Psoas muscle (tissue), 8 donors: Measurements from ENCODE around the gene ZNF226. TPM values are rescaled to one million over a fixed set of nuclear protein-coding genes. Genes with fewer than 3 reads are reported as not detected.
"Not testable (repeated sequence)": the region's sequence is repeated elsewhere in the genome, so short reads cannot be mapped to it uniquely, and the experiment has no call there.

ENCODE experiments used
- ATAC-seq, 4 donors: fragments of 200-7000 bp; cut with Tn5 transposase; one replicate each; pipeline ENCODE4 v1.9.1; 2020; ENCODE audit warnings: moderate library complexity in 3 of 4, mild to moderate bottlenecking in 2 of 4
- DNase-seq, 2 donors: peaks; one replicate each; pipeline ENCODE4 v3.0.0-alpha.2; 2020
- H3K27ac ChIP-seq: fragments of 200-600 bp; one replicate; pipeline ENCODE4 v1.8.0; 2022
- H3K27me3 ChIP-seq, 3 donors: fragments of 200-600 bp in 1 of 3; one replicate each; pipeline versions ENCODE4 v1.6.1 to v1.8.0; 2013 to 2022; ENCODE audit warnings: low read length in 2 of 3, mild to moderate bottlenecking in 2 of 3, moderate library complexity in 1 of 3; ENCODE audit not compliant: insufficient read depth in 3 of 3
- H3K36me3 ChIP-seq, 2 donors: fragments of 200-600 bp in 1 of 2; one replicate each; pipeline versions ENCODE4 v1.6.1 to v1.8.0; 2013 to 2022; ENCODE audit warnings: low read depth in 1 of 2, mild to moderate bottlenecking in 1 of 2, moderate library complexity in 1 of 2; ENCODE audit not compliant: insufficient read depth in 1 of 2
- H3K4me1 ChIP-seq: fragments of 200-600 bp; one replicate; pipeline ENCODE4 v1.8.0; 2022
- H3K4me3 ChIP-seq: fragments of 200-600 bp; one replicate; pipeline ENCODE4 v1.8.0; 2022; ENCODE audit warnings: mild to moderate bottlenecking
- H3K9me3 ChIP-seq: fragments of 200-600 bp; one replicate; pipeline ENCODE4 v1.8.0; 2022
- WGBS, 3 donors: extraction: QIAGEN DNeasy Blood & Tissue Kit; methylation state at CpG; one replicate each; pipeline versions ENCODE4 v1.1.6 to v1.1.7; 2013; 5-methylcytosine and 5-hydroxymethylcytosine counted together
- intact Hi-C, 2 donors: fragments of 100-400 bp; cut with DNase I; formaldehyde crosslinking; loops; one replicate each; pipeline versions ENCODE4 v1.11.0 to v1.14.2; 2022
- long read RNA-seq, 2 donors: library from polyadenylated mRNA; unstranded; transcript quantifications; one replicate each; pipeline ENCODE4 v2.0.0, GENCODE V29; 2021
- polyA plus RNA-seq, 3 donors: library from polyadenylated mRNA; stranded (reverse); fragments of 200-250 nt; gene quantifications; one replicate each; pipeline ENCODE4 v1.2.3, GENCODE V29; 2013
- total RNA-seq, 4 donors: library from RNA; stranded (reverse); fragmentation: NEBNext Ultra II Directional in 2 of 4; extraction: Animal tissue kit (Norgen Biotek cat#: 25700) in 2 of 4; gene quantifications; one replicate each; pipeline versions ENCODE4 v1.2.1 to v1.2.4, GENCODE V29; 2021 to 2023
- TF ChIP-seq, protein P1 (sequence below): fragments of 200-600 bp; IDR thresholded peaks from one replicate; pipeline ENCODE4 v1.8.0; 2022; ENCODE audit warnings: antibody characterized with exemption
- donor health status: healthy with polysubstance abuse.
- donor health status: DM: no; HTN: no; CAD: no; lungs with moderate emphysema.
- donor health status: Bipolar disorder and iron deficiency.
- donor health status: healthy.
- donor health status: DM: yes; HTN: yes; CAD: no.
- donor health status: DM: no; HTN: no; CAD: no.
- donor health status: DM: no; HTN: no; CAD: no.
- donor health status: DM: yes; HTN: yes; CAD: no.

ZNF226 gene
- total RNA-seq = 1 to 10 TPM; 4.4 to 8.6 (median 7.8) TPM
- 10 to 100 TPM in 1 of 3 donors, 1 to 10 TPM in 2; 2.5 to 12.0 (median 4.2) TPM for polyA plus RNA-seq
- long read RNA-seq, donor 1, partial matches to known transcripts = 0 of 1 reads
- long read RNA-seq, donor 1, other reads (novel, unspliced or antisense) = 0 of 1 reads
- long read RNA-seq, donor 2, partial matches to known transcripts = 2 of 9 reads
- long read RNA-seq, donor 2, other reads (novel, unspliced or antisense) = 4 of 9 reads

DNA sequence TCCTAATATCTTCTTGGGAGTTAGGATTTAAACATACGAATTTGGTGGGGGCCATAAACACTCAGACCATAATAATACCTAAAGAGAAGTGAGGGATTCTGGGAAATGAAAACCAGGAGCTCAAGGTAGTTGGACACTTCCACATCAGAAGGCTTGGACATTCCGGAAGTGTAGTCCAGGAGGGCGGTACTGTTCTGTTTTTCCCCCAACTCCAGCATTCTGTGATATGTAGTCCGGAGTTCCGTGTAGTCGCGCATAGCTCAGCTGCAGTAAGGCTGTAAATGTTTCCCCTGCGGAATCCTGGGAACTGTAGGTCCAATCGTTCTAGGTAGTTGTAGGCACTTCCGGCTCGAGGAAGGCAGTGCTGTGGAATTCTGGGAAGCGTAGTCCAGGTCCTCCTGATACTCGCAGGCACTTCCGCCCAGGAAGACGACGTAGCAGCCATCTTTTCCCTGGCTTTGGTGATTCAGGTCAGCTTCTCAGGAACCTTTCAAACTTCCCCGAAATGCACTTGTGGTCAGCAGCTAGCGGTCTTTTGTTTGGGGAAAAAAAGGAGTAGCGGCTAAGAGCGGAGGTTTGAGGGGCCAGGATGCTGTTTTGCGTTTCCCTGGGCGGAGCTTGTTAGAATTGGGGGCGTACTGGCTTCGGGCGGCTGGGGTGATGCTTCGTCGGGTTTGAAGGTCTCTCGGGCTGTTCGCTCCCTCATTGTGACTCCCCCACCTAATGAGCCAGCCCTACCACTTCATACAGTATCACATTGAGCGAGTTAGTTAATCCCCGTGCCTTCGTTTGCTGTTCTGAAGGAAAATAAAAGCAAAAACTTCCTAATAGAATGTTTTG, at the start of gene ZNF226:
TSS of gene ZNF226 (plus strand) at position 428 of the 840 bp plus-strand sequence. CDS start 4,981 bp downstream, outside the sequence.
- peak within 1 kb of the TSS; percentile 92 for H3K4me3 ChIP-seq
- intact Hi-C loops = loop anchor here (2.0 to 10.0 kb wide), 8 partner anchors 24 to 190 kb away; partner anchors contain the start of genes ZNF225 (in 2 of the 2), ZNF112 (in 1 of the 2), ZNF223 (in 1 of the 2) and ZNF234 (in 1 of the 2)
- H3K27me3 ChIP-seq = no peaks in the 10 kb centered on the region
- peak within 1 kb of the TSS; percentile 88 for H3K27ac ChIP-seq
- DNase-seq (peak; percentile 83 to 90), ATAC-seq (peak; percentile 100)
- H3K9me3 ChIP-seq = peaks cover 65% of the 10 kb centered on the region
- H3K4me1 ChIP-seq = peaks cover 11% of the 10 kb centered on the region
- TF ChIP-seq, protein P1, sequence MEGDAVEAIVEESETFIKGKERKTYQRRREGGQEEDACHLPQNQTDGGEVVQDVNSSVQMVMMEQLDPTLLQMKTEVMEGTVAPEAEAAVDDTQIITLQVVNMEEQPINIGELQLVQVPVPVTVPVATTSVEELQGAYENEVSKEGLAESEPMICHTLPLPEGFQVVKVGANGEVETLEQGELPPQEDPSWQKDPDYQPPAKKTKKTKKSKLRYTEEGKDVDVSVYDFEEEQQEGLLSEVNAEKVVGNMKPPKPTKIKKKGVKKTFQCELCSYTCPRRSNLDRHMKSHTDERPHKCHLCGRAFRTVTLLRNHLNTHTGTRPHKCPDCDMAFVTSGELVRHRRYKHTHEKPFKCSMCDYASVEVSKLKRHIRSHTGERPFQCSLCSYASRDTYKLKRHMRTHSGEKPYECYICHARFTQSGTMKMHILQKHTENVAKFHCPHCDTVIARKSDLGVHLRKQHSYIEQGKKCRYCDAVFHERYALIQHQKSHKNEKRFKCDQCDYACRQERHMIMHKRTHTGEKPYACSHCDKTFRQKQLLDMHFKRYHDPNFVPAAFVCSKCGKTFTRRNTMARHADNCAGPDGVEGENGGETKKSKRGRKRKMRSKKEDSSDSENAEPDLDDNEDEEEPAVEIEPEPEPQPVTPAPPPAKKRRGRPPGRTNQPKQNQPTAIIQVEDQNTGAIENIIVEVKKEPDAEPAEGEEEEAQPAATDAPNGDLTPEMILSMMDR = no peak
- peaks cover 16 to 28% of the 10 kb centered on the region in 2 donors for H3K36me3 ChIP-seq
- 0 to 1% (median 1%) methylated on average over 32 of the region's 32 CpGs for WGBS, 3 donors

DNA sequence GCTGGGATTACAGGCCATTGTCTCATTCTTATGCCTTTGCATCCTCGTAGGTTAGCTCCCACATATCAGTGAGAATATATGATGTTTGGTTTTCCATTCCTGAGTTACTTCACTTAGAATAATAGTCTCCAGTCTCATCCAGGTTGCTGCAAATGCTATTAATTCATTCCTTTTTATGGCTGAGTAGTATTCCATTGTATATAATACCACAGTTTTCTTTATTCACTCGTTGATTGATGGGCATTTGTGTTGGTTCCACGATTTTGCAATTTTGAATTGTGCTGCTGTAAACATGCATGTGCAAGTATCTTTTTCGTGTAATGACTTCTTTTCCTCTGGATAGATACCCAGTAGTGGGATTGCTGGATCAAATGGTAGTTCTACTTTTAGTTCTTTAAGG, 43.7 kb upstream of the ZNF226 start:
- 93 to 96% (median 93%) methylated on average over 4 of the region's 4 CpGs for WGBS, 3 donors
- H3K27me3 ChIP-seq, intact Hi-C loops, H3K4me1 ChIP-seq, DNase-seq, ATAC-seq, H3K4me3 ChIP-seq, H3K27ac ChIP-seq: not testable (repeated sequence)
- H3K36me3 ChIP-seq = peaks cover 16 to 100% of the 10 kb centered on the region in 2 donors
- H3K9me3 ChIP-seq = peaks cover 49% of the 10 kb centered on the region

GRCh38 chr19:44131955-44132354, 32.9 kb upstream of the ZNF226 start:
- H3K36me3 ChIP-seq = peaks cover 23 to 43% of the 10 kb centered on the region in 2 donors
- intact Hi-C loops = no loop called here
- no peak overlapping the region for H3K27ac ChIP-seq
- TF ChIP-seq, protein P1 = no peak
- H3K27me3 ChIP-seq = no peaks in the 10 kb centered on the region
- no peak overlapping the region for H3K4me3 ChIP-seq
- DNase-seq (no peak), ATAC-seq (no peak)
- WGBS, 3 donors = 95 to 96% (median 95%) methylated on average over 5 of the region's 5 CpGs
- peaks cover 61% of the 10 kb centered on the region for H3K9me3 ChIP-seq
- no peaks in the 10 kb centered on the region for H3K4me1 ChIP-seq

DNA sequence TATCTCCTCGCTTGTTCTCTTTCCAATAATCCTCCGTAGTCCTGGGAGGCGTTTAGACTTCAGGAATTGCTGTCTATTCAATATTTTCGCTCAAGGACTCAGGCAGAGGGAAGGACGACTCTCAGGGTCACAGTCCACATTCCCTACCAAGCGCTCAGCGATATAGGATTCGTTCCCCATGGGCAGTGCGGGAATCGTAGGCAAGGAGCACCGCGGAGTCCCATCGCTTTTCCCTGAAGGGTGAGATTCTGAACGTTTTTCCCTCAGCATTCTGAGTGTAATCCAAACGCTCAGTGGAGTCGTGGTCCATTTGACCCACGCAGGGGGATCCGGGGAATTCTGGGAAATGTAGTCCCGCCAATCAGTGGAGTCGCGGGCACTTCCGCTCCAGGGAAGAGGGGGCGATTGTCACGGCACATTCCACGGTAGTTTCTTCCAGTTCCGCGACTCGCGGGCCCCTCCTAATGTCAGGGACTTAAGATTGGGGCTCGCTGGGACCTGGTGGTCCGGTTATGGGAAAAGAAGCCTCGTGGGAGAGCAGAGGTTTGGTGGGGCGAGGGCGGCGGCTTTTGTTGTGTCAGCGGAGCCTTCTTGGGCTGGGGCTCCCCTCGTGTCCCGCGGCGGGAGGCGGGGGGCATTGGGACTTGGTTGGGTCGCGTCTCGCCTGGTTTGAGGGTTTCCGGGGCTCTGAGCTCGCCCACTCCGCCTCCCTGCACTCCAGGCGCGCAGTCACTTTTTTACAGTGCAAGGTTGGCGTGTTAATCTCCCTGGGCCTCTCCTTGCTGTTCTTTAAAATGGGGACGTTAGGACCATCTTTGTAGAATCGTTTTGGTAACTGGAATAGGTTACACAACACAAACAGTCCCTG, 23.5 kb upstream of the ZNF226 start, which contains the start of gene ZNF234:
TSS of gene ZNF234 (plus strand) at position 364 of the 868 bp plus-strand sequence. CDS start 3,079 bp downstream, outside the sequence.
- ATAC-seq (peak; percentile 97 to 99 (median 98)), DNase-seq (peak; percentile 83 to 89)
- Histone ChIP-seq H3K27ac (peak within 1 kb of the TSS; percentile 80), H3K36me3 (peaks cover 4 to 25% of the 10 kb centered on the region in 2 donors), H3K27me3 (no peaks in the 10 kb centered on the region), H3K4me3 (peak within 1 kb of the TSS; percentile 90), H3K9me3 (peaks cover 15% of the 10 kb centered on the region), H3K4me1 (peaks cover 9% of the 10 kb centered on the region)
- TF ChIP-seq, protein P1 = no peak
- 0 to 1% (median 0%) methylated on average over 44 to 52 of the region's 52 CpGs for whole genome bisulfite sequencing, 3 donors
- intact Hi-C loops = loop anchor here in 1 of 2 donors (2.0 kb wide), 1 partner anchor 23 kb away; the partner anchor contains the start of gene ZNF226
